HepG2 (cell line): ENCODE measurements around the gene SPN. TPM values are rescaled to one million over a fixed set of nuclear protein-coding genes. Genes with fewer than 3 reads are reported as not detected.
A peak's percentile ranks its signal among the peaks of the same experiment; 100 is the strongest.

ENCODE experiments used
- CAMTA2 ChIP-seq: sonication (generic); formaldehyde crosslinking; IDR thresholded peaks from 2 replicates; pipeline ENCODE4 v1.4.0; 2020; ENCODE audit warnings: mild to moderate bottlenecking, missing genetic modification reagents, borderline replicate concordance
- CBX5 ChIP-seq: sonication (generic); formaldehyde crosslinking; IDR thresholded peaks from 2 replicates; pipeline ENCODE4 v1.4.0; 2020; ENCODE audit warnings: missing genetic modification reagents, borderline replicate concordance
- DMAP1 ChIP-seq: IDR thresholded peaks from 2 replicates; pipeline ENCODE4 v1.6.1; 2016
- ERF ChIP-seq: IDR thresholded peaks from 2 replicates; pipeline ENCODE4 v1.6.1; 2018; ENCODE audit warnings: missing biosample characterization, missing genetic modification reagents
- GZF1 ChIP-seq: sonication (generic); formaldehyde crosslinking; IDR thresholded peaks from 2 replicates; pipeline ENCODE4 v1.5.1; 2020; ENCODE audit warnings: mild to moderate bottlenecking, missing genetic modification reagents
- KMT2A ChIP-seq: sonication (generic); formaldehyde crosslinking; IDR thresholded peaks from 2 replicates; pipeline ENCODE4 v1.4.0; 2020; ENCODE audit warnings: missing genetic modification reagents
- MEIS1 ChIP-seq: sonication (generic); formaldehyde crosslinking; IDR thresholded peaks from 2 replicates; pipeline ENCODE4 v1.9.0; 2021; ENCODE audit warnings: mild to moderate bottlenecking, missing genetic modification reagents, moderate library complexity, borderline replicate concordance
- PPARG ChIP-seq: conservative IDR thresholded peaks from 2 replicates; pipeline ENCODE4 v1.6.1; 2016; ENCODE audit warnings: missing biosample characterization, missing genetic modification reagents
- PTBP1 ChIP-seq: fragments of 200-400 bp; formaldehyde crosslinking; IDR thresholded peaks from 2 replicates; pipeline ENCODE4 v1.6.1; 2018; ENCODE audit warnings: low read length, low read depth; ENCODE audit not compliant: poor library complexity, severe bottlenecking
- SAP130 ChIP-seq: IDR thresholded peaks from 2 replicates; pipeline ENCODE4 v1.6.1; 2016; ENCODE audit warnings: low read depth
- TARDBP ChIP-seq: sonication (generic); formaldehyde crosslinking; IDR thresholded peaks from 2 replicates; pipeline ENCODE4 v1.8.0; 2022; ENCODE audit warnings: mild to moderate bottlenecking, missing genetic modification reagents
- ZFY ChIP-seq: sonication (generic); formaldehyde crosslinking; IDR thresholded peaks from 2 replicates; pipeline ENCODE4 v1.4.0; 2020; ENCODE audit warnings: missing genetic modification reagents
- ZMYM4 ChIP-seq: sonication (generic); formaldehyde crosslinking; IDR thresholded peaks from 2 replicates; pipeline ENCODE4 v1.8.1; 2023; ENCODE audit warnings: mild to moderate bottlenecking, missing genetic modification reagents
- ZNF143 ChIP-seq: sonication (generic); formaldehyde crosslinking; IDR thresholded peaks from 2 replicates; pipeline ENCODE4 v1.4.0; 2020; ENCODE audit warnings: missing genetic modification reagents
- ZNF607 ChIP-seq: sonication (generic); formaldehyde crosslinking; IDR thresholded peaks from 2 replicates; pipeline ENCODE4 v1.5.1; 2020; ENCODE audit warnings: missing genetic modification reagents, mild to moderate bottlenecking, borderline replicate concordance
- ZSCAN9 ChIP-seq: IDR thresholded peaks from 2 replicates; pipeline ENCODE4 v1.6.1; 2016; ENCODE audit warnings: borderline replicate concordance
- polyA plus RNA-seq, 8 experiments: library from polyadenylated mRNA; depleted of rRNA in 3 of 8; stranded (reverse) in 7 of 8; unstranded in 1 of 8; fragments of >200 nt; fragmentation: Illumina TruSeq in 4 of 8; extraction: Trizol in 4 of 8; gene quantifications; 2 replicates each; pipeline versions ENCODE4 v1.2.1 to v1.2.3, GENCODE V29; 2011 to 2016; ENCODE audit warnings: low read depth in 4 of 8, missing spikeins in 1 of 8, mixed read lengths in 1 of 8; ENCODE audit not compliant: insufficient read depth in 1 of 8
- total RNA-seq, 5 experiments: library from RNA; depleted of rRNA; stranded (reverse); fragments of >200 nt; fragmentation: Illumina TruSeq; extraction: Trizol; gene quantifications; 2 replicates each; pipeline ENCODE4 v1.2.3, GENCODE V29; 2016; ENCODE audit warnings: low read depth in 1 of 5
- TF ChIP-seq, protein P1 (sequence below): IDR thresholded peaks from 2 replicates; pipeline ENCODE4 v1.6.1; 2016
- TF ChIP-seq, protein P2 (sequence below): sonication (generic); IDR thresholded peaks from 2 replicates; pipeline ENCODE4 v1.6.1; 2016; ENCODE audit warnings: low read depth, borderline replicate concordance
- TF ChIP-seq, protein P3 (sequence below), 2 experiments: fragments of 450-650 bp in 1 of 2; sonication (generic) in 1 of 2; formaldehyde crosslinking in 1 of 2; IDR thresholded peaks; 2 replicates each; pipeline versions ENCODE4 v1.6.1 to v1.8.0; 2016 to 2022; ENCODE audit warnings: antibody characterized with exemption in 1 of 2, mild to moderate bottlenecking in 1 of 2, missing genetic modification reagents in 1 of 2
- TF ChIP-seq, protein P4 (sequence below): IDR thresholded peaks from 2 replicates; pipeline ENCODE4 v1.6.1; 2012; ENCODE audit warnings: inconsistent platforms

SPN gene
- total and polyA plus RNA-seq, 2 of the 13 experiments (the other 11 are each of a cell fraction or from before 2014, with no cell fraction given) = 0.22 to 1.6 TPM

DNA sequence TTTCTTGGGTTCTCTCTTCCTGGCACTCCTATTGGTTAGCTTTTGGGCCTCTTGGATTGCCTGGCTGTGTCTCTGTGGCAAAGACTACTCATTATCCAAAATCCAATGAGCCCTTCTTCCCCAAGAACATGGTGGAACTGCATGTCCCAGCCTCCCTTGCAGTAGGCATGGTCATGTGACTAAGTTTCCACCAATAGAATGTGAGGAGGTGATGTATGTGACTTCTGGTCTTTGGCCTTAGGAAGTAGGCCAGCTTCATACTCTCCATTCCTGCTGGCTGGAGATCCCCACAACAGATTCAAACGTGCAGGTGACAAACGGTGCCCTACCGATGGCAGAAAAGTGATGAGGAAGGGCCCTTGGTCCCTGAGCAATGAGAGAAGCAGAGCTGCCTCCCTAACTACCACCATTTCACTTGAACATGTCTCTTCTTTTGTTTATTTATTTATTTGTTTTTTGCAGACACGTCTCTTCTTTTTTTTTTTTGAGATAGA, 17.3 kb upstream of the SPN start (continued):
- no peak for TF ChIP-seq ZNF607
- TF ChIP-seq ZFY (CRISPR knock-in tag) = peak; percentile 93
- TF ChIP-seq GZF1 = no peak
- no peak for TF ChIP-seq ERF (CRISPR knock-in tag)
- peak; percentile 57 for TF ChIP-seq SAP130 (CRISPR knock-in tag)
- TF ChIP-seq, protein P1, sequence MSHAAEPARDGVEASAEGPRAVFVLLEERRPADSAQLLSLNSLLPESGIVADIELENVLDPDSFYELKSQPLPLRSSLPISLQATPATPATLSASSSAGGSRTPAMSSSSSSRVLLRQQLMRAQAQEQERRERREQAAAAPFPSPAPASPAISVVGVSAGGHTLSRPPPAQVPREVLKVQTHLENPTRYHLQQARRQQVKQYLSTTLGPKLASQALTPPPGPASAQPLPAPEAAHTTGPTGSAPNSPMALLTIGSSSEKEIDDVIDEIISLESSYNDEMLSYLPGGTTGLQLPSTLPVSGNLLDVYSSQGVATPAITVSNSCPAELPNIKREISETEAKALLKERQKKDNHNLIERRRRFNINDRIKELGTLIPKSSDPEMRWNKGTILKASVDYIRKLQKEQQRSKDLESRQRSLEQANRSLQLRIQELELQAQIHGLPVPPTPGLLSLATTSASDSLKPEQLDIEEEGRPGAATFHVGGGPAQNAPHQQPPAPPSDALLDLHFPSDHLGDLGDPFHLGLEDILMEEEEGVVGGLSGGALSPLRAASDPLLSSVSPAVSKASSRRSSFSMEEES = peak; percentile 72; the same call in 1 of the 2 replicates
- 0 out of 2 replicates have a peak, but pooled peaks have one; percentile 29 for TF ChIP-seq TARDBP
- peak; percentile 94 for TF ChIP-seq ZNF143 (CRISPR knock-in tag)
- no peak for TF ChIP-seq PTBP1
- TF ChIP-seq, protein P2, sequence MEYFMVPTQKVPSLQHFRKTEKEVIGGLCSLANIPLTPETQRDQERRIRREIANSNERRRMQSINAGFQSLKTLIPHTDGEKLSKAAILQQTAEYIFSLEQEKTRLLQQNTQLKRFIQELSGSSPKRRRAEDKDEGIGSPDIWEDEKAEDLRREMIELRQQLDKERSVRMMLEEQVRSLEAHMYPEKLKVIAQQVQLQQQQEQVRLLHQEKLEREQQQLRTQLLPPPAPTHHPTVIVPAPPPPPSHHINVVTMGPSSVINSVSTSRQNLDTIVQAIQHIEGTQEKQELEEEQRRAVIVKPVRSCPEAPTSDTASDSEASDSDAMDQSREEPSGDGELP = 0 out of 2 replicates have a peak, but pooled peaks have one; percentile 15
- peak; percentile 31; the same call in 1 of the 2 replicates for TF ChIP-seq KMT2A (CRISPR knock-in tag)
- TF ChIP-seq MEIS1 (CRISPR knock-in tag) = no peak
- TF ChIP-seq, protein P3, sequence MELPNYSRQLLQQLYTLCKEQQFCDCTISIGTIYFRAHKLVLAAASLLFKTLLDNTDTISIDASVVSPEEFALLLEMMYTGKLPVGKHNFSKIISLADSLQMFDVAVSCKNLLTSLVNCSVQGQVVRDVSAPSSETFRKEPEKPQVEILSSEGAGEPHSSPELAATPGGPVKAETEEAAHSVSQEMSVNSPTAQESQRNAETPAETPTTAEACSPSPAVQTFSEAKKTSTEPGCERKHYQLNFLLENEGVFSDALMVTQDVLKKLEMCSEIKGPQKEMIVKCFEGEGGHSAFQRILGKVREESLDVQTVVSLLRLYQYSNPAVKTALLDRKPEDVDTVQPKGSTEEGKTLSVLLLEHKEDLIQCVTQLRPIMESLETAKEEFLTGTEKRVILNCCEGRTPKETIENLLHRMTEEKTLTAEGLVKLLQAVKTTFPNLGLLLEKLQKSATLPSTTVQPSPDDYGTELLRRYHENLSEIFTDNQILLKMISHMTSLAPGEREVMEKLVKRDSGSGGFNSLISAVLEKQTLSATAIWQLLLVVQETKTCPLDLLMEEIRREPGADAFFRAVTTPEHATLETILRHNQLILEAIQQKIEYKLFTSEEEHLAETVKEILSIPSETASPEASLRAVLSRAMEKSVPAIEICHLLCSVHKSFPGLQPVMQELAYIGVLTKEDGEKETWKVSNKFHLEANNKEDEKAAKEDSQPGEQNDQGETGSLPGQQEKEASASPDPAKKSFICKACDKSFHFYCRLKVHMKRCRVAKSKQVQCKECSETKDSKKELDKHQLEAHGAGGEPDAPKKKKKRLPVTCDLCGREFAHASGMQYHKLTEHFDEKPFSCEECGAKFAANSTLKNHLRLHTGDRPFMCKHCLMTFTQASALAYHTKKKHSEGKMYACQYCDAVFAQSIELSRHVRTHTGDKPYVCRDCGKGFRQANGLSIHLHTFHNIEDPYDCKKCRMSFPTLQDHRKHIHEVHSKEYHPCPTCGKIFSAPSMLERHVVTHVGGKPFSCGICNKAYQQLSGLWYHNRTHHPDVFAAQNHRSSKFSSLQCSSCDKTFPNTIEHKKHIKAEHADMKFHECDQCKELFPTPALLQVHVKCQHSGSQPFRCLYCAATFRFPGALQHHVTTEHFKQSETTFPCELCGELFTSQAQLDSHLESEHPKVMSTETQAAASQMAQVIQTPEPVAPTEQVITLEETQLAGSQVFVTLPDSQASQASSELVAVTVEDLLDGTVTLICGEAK (IDR thresholded peaks at IDR 0.05) = no peak
- TF ChIP-seq, protein P3 (CRISPR knock-in tag; IDR thresholded peaks at IDR 0.05) = peak; percentile 45; the same call in 1 of the 2 replicates
- TF ChIP-seq DMAP1 (CRISPR knock-in tag) = 0 out of 2 replicates have a peak, but pooled peaks have one; percentile 51
- no peak for TF ChIP-seq PPARG (CRISPR knock-in tag)
- TF ChIP-seq CBX5 (CRISPR knock-in tag) = 0 out of 2 replicates have a peak, but pooled peaks have one; percentile 33
- peak; percentile 73 for TF ChIP-seq ZMYM4 (CRISPR knock-in tag)
- no peak for TF ChIP-seq CAMTA2
- TF ChIP-seq ZSCAN9 (CRISPR knock-in tag) = 0 out of 2 replicates have a peak, but pooled peaks have one; percentile 43
- TF ChIP-seq, protein P4, sequence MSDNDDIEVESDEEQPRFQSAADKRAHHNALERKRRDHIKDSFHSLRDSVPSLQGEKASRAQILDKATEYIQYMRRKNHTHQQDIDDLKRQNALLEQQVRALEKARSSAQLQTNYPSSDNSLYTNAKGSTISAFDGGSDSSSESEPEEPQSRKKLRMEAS = peak; percentile 42; the same call in 1 of the 2 replicates
